Lung microvascular endothelial cell (primary cell): ENCODE data around the gene SPHK2. TPM values are rescaled to one million over a fixed set of nuclear protein-coding genes. Genes with fewer than 3 reads are reported as not detected.
A peak's percentile ranks its signal among the peaks of the same experiment; 100 is the strongest.
"Not testable (repeated sequence)": the region's sequence is repeated elsewhere in the genome, so short reads cannot be mapped to it uniquely, and the experiment has no call there.

Source experiments
- DNase-seq, 2 donors: peaks; one replicate each; pipeline versions ENCODE4 v3.0.0 to v3.0.0-alpha.2; 2010; ENCODE audit warnings: low read depth in 2 of 2
- total RNA-seq: library from RNA; depleted of rRNA; stranded (reverse); fragments of >200 nt; gene quantifications from 2 replicates; pipeline ENCODE4 v1.2.1, GENCODE V29; 2014

Gene SPHK2
- total RNA-seq, 1 donor from 2014 or later = 6.3 TPM

DNA sequence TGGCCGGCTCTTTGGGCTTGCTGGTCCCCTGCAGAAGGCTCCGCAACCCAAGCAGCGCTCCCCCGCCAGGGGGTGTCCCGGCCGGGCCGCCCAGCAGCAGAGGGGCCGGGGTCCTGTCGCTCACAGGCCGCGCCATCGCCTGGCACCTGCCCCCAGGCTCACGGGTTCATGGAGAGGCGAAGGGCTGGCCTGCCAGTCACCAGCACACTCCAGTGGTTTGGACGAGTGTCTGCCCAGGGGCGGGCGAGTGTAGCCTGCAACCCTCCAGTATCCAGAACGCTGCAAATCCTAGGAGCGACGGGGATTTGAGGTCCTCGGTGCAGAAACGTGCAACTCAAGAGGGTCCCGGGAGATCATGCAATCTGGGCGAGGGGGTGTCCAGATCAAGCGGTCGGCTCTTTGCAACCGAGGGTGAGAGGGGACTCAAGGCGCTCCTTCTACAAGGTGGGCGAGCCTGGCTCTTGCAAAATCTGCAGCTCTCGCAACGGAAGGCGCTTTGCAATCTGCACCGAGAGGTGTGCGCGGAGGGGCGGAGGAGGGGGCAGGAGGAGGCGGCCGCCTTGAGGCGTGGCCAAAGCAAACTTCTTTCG lies 17.6 kb downstream of the SPHK2 start, which contains the start of gene DBP:
DBP (minus strand) TSS at position 521 of the 590 bp plus-strand sequence; CDS start at position 136, 385 bp downstream.
- DNase-seq = peak in 1 of 2 donors; percentile 47

GRCh38 chr19:48637449-48637947 lies 18.2 kb downstream of the SPHK2 start:
- peak; percentile 97 to 98 for DNase-seq

- peak; percentile 94 to 97 for DNase-seq
These were observed 18.9 kb downstream of the SPHK2 start for GRCh38 chr19:48637948-48638830.

- no peak for DNase-seq
These were observed 19.6 kb downstream of the SPHK2 start for GRCh38 chr19:48638831-48639381.

GRCh38 chr19:48639483-48640375 lies 20.4 kb downstream of the SPHK2 start:
- no peak for DNase-seq

- DNase-seq = no peak
These were observed 22.5 kb downstream of the SPHK2 start for GRCh38 chr19:48641850-48642249.

DNA sequence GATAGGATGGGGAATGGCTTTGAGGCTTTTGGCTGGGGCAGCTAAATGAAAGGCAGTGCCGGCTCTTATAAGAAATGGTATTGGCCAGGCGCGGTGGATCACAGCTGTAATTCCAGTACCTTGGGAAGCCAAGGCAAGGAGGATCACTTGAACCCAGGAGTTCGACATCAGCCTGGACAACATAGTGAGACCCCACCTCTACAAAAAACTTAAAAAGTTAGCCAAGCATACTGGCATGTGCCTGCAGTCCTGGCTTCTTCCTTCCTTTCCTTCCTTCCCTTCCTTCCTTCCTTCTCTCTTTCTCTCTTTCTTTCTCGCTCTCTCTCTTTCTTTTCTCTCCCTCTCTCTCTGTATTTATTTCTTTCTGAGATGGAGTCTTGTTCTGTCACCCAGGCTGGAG lies 23.6 kb downstream of the SPHK2 start:
- no peak for DNase-seq

DNA sequence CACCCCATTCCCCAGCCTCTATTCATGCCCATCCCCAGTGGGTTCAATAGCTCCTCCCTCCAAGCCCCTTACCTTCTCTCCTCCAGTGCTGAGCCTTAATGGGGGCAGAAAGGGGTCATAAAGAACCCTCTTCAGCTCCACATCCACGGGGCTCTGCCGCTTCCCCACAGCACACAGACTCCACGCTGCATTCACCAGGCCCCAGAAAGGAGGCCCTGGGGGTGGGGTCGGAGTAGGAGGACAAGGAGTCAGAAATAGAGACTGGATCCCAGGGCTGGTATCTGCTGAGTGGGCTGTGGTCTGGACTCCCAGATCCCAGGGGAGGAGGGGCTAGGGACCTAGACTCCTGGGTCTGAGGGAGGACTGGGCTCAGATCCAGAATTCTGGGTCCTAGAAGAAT lies 25.0 kb downstream of the SPHK2 start:
- DNase-seq = no peak

GRCh38 chr19:48644839-48645619 lies 25.7 kb downstream of the SPHK2 start:
- DNase-seq = peak; percentile 61 to 82

DNA sequence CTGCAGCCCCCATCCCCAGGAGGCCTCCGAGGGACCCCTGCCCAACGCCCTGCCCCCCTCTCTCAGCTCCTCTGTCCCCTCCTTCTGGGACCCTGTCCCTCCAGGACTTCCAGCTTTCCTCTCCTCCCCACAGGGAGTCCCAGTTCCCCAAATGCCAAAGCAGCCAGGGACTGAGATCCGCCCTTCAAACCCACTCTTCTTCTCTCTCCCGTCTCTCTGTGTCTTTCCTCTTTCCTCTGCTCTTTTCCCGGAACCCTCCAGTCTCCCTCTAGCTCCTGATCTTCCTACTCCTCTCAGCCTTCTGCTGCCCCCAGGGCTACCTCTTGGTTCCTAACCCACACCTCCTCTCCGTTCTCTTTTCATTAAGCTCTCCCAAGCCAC lies 26.3 kb downstream of the SPHK2 start:
- no peak for DNase-seq

GRCh38 chr19:48646001-48646721 lies 26.9 kb downstream of the SPHK2 start, which contains the start of gene CA11:
Gene CA11, minus strand, starts transcription at chr19:48646187. Its CDS starts 555 bp downstream, at chr19:48645632.
- DNase-seq = peak; percentile 79 to 89

DNA sequence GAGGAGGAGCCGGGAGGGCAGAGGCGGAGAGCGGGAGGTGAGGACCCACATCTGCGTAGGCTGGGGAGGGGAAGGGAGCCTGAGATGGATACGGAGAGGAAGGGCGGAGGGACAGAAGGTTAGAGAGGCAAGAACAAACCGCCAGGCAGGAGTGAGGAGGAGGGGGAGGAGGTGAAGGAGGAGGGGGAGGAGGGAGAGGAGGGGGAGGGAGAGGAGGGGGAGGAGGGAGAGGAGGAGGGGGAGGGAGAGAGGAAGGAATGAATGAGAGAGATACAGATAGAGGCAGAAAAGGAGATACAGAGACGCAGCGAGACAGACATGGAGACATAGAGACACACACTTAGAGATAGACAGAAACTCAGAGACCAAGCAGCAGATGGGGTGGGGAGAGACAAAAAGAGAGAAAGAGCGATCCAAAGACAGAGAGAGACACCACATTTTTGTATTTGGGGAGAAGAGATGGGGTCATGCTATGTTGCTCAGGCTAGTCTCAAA lies 27.5 kb downstream of the SPHK2 start:
- no peak for DNase-seq

DNA sequence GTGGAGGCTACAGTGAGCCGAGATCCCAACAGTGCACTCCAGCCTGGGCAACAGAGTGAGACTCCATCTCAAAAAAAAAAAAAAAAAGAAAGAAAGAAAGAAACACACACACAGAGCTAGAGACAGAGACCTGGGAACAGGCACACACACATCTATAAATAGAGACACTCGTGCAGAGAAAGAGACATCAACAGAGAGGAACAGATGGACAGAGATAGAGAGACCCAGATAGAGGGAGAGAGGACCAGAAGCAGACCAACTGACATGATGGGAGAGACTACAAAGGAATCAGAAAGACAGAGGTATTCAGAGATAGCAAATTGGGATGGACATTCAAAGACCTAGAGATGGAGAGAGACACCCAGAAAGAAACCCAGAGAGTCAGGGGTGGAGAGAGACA lies 28.8 kb downstream of the SPHK2 start:
- no peak for DNase-seq

DNA sequence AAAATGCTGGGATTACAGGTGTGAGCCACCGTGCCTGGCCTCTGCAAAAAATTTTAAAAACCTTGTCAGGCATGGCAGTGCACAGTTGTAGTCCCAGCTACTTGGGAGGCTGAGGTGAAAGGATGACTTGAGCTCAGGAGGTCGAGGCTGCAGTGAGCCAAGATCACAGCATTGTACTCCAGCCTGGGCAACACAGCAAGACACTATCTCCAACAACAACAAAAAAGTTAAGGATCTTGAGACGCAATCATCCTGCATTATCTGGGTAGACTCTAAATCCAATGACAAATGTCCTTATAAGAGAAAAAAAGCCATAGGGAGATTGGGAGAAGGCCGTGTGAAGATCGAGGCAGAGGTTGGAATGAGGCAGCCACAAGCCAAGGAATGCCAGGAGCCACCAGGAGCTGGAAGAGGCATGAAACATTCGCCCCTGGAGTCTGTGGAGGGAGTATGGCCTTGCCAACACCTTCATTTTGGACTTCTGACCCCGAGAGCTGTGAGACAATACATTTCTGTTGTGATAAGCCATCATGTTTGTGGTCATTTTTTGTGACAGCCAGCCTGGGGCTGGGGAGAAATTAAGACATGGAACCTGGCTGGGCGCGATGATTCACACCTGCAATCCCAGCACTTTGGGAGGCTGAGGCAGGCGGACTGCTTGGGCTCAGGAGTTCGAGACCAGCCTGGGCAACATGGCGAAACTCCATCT lies 31.8 kb downstream of the SPHK2 start:
- DNase-seq = no peak

GRCh38 chr19:48651683-48652048 lies 32.4 kb downstream of the SPHK2 start:
- no peak for DNase-seq

GRCh38 chr19:48654299-48655059 lies 35.2 kb downstream of the SPHK2 start:
- DNase-seq = no peak

DNA sequence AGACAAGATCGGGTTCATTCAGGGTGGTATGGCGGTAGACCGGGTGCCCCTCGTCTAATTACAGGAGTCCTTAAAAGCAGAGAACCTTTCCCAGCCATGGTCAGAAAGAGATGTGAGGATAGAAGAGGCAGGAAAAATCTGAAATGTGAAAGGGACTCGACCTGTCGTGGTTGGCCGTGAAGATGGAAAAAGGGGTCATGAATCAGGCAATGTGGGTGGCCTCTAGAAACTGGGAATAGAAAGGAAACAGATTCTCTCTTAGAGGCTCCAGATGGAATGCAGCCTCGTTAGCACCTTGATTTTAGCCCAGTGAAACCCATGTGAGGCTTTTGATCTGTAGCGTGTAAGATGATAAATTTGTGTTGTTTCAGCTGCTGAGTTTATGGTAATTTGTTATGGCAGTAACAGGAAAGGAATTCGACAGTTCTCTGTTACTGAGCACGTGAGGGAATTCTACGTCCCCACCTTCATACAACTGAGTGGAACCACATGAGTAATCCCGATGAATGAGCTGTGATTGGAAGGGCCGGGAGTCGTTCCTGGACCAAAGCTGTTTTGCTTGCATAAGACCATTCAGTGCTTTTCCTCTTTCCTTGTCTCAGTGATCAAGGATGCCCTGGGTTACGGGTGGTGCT lies 37.7 kb downstream of the SPHK2 start:
- peak; percentile 59 to 71 for DNase-seq

DNA sequence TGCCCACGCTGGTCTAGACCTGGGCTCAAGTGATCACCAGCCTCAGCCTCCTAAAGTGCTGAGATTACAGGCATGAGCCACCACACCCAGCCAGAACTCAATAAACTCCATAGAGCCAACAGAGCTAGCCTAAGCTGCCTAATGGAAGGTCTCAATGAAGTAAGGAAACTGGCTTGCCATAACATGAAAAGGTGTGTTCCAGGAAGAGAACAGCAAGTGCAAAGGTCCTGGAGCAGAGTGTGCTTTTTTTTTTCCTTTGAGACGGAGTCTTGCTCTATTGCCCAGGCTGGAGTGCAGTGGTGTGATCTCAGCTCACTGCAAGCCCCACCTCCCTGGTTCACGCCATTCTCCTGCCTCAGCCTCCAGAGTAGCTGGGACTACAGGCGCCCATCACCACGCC lies 38.5 kb downstream of the SPHK2 start:
- DNase-seq = not testable (repeated sequence)
